VCaP (cell line): ENCODE results near the gene MPL.

ENCODE experiments used
- H3K27ac ChIP-seq: fragments of 450-650 bp; 2 replicates; pipeline ENCODE4 v1.5.1; 2017
- CTCF ChIP-seq: fragments of 450-650 bp; conservative IDR thresholded peaks from 2 replicates; pipeline ENCODE4 v1.5.1; 2017; ENCODE audit warnings: mild to moderate bottlenecking, moderate library complexity

The MPL gene

GRCh38 chr1:43319766-43320165 lies 17.9 kb upstream of the MPL start:
- no peak overlapping the region for H3K27ac ChIP-seq
- no peak for TF ChIP-seq CTCF

- H3K27ac ChIP-seq = no peak overlapping the region
- no peak for TF ChIP-seq CTCF
Measured at GRCh38 chr1:43321331-43321891, 16.2 kb upstream of the MPL start.

GRCh38 chr1:43322506-43322905 lies 15.1 kb upstream of the MPL start:
- no peak overlapping the region for H3K27ac ChIP-seq

GRCh38 chr1:43324810-43325209 lies 12.8 kb upstream of the MPL start:
- no peak overlapping the region for H3K27ac ChIP-seq
- no peak for TF ChIP-seq CTCF

More at GRCh38 chr1:43322506-43322905, 15.1 kb upstream of the MPL start:
- TF ChIP-seq CTCF = no peak

- no peak for TF ChIP-seq CTCF
- H3K27ac ChIP-seq = no peak overlapping the region
Measured at GRCh38 chr1:43325381-43325780, 12.2 kb upstream of the MPL start.

GRCh38 chr1:43327549-43328292 lies 9.9 kb upstream of the MPL start:
- H3K27ac ChIP-seq = no peak overlapping the region
- no peak for TF ChIP-seq CTCF

- no peak overlapping the region for H3K27ac ChIP-seq
- TF ChIP-seq CTCF = no peak
Measured at GRCh38 chr1:43329995-43330751, 7.4 kb upstream of the MPL start.
